Skeletal muscle cell (primary cell): ENCODE measurements around the gene PLEKHA4.
A peak's percentile ranks its signal among the peaks of the same experiment; 100 is the strongest.

ENCODE experiments used
- DNase-seq: peaks from one replicate; pipeline ENCODE4 v3.0.0-alpha.2; 2010; ENCODE audit warnings: low read depth
- H3K4me3 ChIP-seq: 2 replicates; pipeline ENCODE4 v1.5.1; 2011; ENCODE audit warnings: low read depth, mild to moderate bottlenecking, control low read depth, low read length, moderate library complexity

The PLEKHA4 gene

DNA sequence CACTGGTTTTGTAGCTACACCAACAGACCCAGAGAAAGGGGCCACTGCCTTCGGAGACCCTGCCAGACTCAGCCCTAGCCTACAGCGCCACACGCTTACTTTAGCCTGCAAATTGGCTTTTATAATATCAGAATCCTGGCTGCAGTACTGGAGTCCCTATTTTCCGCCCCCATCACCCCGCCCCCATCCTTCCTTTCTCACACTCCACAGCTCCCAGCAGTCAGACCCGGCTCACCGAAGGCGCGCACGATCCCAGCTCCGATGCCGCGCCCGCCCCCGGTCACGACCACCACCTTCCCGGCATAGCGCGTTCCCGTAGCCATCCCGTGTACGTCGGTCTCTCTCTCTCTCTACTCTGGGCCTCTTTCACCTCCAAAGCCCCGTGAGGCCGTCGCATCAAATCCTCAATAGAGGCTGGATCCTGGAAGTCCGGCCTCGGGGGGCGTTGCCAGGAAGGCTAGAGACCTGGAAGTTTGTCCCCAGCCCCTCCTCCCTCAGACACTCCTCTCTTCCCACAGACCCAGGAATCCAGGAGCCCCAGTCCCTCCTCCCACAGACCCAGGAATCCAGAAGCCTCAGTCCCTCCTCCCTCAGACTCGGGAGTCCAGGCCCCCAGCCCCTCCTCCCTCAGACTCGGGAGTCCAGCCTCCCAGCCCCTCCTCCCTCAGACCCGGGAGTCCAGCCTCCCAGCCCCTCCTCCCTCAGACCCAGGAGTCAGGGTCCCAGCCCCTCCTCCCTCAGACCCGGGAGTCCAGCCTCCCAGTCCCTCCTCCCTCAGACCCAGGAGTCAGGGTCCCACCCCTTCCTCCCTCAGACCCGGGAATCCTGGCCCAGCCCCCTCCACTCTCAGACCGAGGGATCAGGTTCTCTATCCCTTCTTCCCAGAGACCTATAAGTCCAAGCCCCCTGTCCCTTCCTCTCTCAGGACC, 32.1 kb downstream of the PLEKHA4 start, which contains the start of gene HSD17B14:
HSD17B14 (minus strand) TSS at position 403 of the 929 bp plus-strand sequence; CDS start at position 323, 80 bp downstream.
- peak within 1 kb of the TSS; percentile 37 for H3K4me3 ChIP-seq
- DNase-seq = no peak

DNA sequence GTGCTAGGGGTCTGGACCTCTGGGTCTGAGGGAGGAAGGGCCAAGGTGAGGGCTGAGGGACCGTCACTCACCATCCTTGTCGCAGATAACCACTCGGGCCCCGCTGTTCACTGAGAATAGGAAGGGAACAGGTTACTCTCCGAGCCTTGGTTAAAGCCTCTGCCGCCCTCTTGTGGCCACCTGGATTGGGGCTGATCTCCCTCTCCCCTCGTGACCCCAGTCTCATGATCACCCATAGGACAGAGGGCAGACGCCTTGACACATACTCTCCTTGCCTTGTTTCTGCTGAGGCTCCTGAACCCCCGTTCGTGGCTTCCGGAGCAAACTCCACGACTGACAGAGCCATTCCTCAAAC, 32.7 kb downstream of the PLEKHA4 start:
- H3K4me3 ChIP-seq = peak overlapping the region; percentile 37
- no peak for DNase-seq

GRCh38 chr19:48833977-48834376, 34.4 kb downstream of the PLEKHA4 start:
- no peak overlapping the region for H3K4me3 ChIP-seq
- no peak for DNase-seq

DNA sequence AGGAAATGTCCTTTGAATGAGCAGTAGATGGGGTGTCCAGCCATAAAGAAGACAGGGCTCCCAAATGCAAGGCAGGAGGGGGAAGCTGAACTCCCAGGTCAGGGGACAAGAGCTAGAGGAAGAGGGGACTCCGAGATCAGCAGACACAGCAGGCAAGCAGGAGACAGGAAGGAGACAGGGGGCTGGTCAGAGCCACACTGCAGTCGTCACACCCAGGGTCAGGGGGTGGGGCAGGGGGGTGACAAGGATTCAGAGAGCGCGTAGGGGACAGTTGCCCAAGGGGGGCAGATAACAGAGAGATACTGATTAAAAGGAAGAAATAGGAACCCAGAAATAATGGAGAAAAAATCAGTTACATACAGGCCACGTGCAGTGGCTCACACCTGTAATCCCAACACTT, 35.4 kb downstream of the PLEKHA4 start:
- H3K4me3 ChIP-seq = no peak overlapping the region
- DNase-seq = no peak

- no peak for DNase-seq
- no peak overlapping the region for H3K4me3 ChIP-seq
These were observed 37.5 kb downstream of the PLEKHA4 start for GRCh38 chr19:48830965-48831364.

- DNase-seq = no peak
- H3K4me3 ChIP-seq = no peak overlapping the region
These were observed 38.3 kb downstream of the PLEKHA4 start for GRCh38 chr19:48830088-48830487.

GRCh38 chr19:48826606-48827020, 41.8 kb downstream of the PLEKHA4 start:
- DNase-seq = no peak
- no peak overlapping the region for H3K4me3 ChIP-seq

- DNase-seq = no peak
- H3K4me3 ChIP-seq = no peak overlapping the region
These were observed 45.9 kb downstream of the PLEKHA4 start for GRCh38 chr19:48822514-48822913.

DNA sequence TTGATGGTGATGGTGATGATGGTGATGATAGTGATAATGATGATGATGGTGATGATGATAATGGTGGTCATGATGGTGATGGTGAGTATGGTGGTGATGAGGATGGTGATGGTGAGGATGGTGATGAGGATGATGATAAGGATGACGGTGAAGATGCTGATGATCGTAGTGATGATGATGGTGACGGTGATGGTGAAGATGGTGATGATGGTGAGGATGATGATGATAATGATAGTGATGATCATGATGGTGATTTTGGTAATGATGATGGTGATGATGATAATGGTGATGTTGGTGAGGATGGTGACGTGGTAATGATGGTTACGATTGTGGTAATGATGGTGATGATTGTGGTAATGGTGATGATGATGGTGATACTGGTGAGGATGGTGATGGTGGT, 46.8 kb downstream of the PLEKHA4 start:
- no peak overlapping the region for H3K4me3 ChIP-seq
- DNase-seq = no peak

DNA sequence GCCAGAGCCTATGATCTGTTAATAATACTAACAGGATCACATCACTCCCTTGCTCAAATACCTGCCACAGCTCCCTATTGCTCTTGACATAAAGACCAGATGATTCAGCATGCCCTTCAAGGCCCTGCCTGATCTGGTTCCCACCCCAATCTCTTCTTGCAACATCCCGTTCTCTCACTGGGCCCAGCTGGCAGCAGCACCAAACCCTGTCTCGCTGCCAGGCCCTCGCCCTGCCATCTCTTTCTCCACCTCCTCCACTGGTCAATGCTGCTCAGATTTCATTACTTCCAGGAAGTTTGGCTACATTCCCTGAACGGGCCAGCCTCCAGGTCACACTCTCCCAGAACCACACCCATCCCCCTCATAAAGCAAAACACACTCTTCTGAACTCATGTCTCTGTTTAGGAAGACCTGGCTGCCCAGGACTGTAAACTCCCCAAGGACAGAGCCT, 49.0 kb downstream of the PLEKHA4 start:
- DNase-seq = peak; percentile 81
- H3K4me3 ChIP-seq = no peak overlapping the region

- no peak overlapping the region for H3K4me3 ChIP-seq
- DNase-seq = no peak
These were observed 50.1 kb downstream of the PLEKHA4 start for GRCh38 chr19:48818234-48818820.

- no peak for DNase-seq
- H3K4me3 ChIP-seq = no peak overlapping the region
These were observed 50.8 kb downstream of the PLEKHA4 start for GRCh38 chr19:48817585-48818124.

- no peak for DNase-seq
- no peak overlapping the region for H3K4me3 ChIP-seq
These were observed 52.4 kb downstream of the PLEKHA4 start for GRCh38 chr19:48815870-48816501.

DNA sequence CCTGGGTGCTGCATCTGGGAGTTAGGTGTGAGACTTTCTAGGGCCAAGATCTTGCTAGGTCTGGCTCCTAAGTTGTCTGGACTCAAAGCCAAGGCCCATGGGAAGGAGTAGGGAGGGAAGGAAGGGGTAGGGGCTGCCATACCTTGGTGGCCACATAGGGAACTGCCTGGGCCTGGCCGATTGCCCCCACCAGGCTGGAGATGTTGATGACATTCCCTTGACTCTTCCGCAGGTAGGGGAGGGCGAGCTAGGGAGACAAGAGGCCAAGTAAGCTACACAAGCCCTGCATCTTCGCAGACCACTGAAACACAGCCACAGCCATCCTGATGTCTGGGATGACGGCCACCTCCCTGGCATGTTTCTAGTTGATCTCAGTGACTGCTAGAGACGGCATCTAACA, 53.5 kb downstream of the PLEKHA4 start:
- H3K4me3 ChIP-seq = no peak overlapping the region
- DNase-seq = no peak

DNA sequence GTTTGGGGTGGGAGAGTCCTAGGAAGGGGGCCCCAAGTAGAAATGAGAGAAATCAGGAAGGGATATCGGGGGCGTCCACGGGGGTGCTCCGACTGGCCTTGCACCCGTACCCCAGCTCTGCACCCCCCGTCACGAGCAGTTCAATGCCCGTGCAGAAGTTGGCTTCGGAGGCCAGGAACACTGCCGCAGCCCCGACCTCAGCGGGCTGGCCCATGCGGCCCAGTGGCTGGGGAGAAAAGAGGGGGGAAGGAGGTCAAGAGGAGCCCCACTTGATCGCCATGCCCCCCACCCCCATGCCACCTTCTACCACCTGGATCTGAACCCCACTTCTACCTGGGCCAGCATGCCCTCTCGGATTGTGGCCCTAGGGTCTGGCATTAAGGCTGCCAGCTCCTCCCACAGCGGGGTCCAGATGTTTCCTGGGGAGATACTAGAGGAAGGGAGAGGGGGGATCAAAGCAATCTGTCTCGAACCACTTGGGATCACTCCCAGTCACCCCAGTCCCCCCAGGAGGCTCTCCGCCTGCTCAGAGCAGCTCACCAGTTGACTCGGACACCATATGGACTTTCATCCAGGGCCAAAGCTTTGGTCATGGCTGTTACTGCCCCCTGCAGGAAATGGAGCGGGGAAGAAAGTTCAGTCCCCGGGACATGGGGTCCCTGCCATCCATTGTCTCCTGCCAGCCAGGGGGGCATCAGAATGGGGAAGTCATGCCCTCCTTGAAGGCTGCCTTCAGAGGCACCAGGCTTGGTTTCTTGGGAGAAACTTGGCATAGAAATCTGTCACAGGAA, 55.1 kb downstream of the PLEKHA4 start:
- H3K4me3 ChIP-seq = no peak overlapping the region
- no peak for DNase-seq

DNA sequence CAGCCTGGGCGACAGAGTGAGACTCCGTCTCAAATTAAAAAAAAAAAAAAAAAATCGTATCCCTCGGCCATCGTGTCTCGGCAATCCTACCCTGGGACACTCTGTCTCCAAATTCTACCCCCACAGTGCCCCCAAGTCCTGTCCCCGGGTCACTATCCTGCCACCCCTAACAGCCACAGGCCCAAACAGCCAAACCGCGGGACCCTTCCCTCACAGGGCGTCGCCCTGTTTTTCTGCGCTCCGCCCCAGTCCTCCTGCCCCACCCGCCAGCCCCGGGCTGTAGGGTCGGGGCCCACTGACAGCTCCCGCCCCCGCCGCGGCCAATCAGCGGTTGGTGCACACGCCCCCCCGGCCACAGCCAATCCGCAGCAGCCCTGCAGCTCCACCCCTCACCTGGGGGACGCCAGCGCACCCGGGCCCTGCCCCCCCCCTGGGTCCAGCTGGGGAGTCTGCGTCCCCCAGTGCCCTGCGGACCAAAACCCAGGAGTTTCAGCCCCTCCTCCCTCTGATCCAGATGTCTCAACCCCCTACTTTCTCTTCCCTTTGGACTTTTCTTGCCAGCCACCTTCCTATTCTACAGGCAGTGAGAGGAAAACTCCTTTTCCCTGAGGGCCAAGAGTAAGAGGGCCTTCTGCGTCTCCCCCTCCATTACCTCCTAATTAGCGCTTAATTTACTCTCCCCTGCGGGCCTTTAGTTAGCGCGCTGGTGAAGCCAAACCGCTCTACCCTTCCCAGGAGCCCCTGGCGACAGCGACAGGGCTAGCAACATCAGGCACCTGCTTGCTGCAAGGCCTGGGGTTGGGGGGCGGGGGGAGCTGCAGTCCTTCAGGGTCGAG, 56.1 kb downstream of the PLEKHA4 start:
- peak overlapping the region; percentile 73 for H3K4me3 ChIP-seq
- DNase-seq = no peak

- no peak for DNase-seq
These were observed 58.3 kb downstream of the PLEKHA4 start for GRCh38 chr19:48810151-48810550.

DNA sequence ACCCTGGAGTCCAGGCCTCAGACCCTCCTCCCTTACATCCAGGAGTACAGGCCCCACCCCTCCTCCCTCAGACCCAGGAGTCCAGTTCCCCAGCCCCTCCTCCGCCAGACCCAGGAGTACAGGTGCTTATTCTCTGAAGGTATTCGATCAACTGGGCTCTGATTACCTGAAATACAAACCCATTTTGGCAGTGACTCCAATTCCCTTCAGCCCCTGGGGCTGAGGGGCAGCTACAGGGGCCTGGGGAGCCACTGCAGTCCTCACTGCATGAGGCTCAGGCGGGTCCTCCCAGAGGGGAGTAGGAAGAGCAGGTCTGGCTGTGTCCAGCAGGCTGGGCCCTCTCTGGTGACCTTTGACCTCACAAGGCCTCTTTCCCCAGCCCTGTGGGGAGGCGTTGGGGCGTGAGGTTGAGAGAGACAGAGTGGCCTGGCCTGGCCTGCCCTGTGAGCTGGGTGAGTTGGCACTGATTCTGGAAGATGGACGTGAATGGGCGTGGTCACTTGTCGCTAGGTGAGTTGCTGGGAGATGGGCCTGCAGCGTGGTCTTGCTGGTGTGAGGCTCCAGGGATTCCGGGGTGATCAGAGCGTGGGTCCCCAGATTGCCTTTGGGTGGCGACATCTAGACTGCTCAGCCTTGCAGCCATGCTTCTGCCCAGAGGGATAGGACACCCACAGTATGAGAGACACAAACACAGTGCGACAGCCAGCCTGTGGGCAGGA, 60.7 kb downstream of the PLEKHA4 start:
- DNase-seq = no peak
- no peak overlapping the region for H3K4me3 ChIP-seq

More at GRCh38 chr19:48810151-48810550, 58.3 kb downstream of the PLEKHA4 start:
- peak overlapping the region; percentile 73 for H3K4me3 ChIP-seq
